CD4-positive, alpha-beta T cell treated with Interleukin-4 for 1 hour (primary cell): ENCODE measurements around the gene ARL15.
"Not testable (repeated sequence)": the region's sequence is repeated elsewhere in the genome, so short reads cannot be mapped to it uniquely, and the experiment has no call there.

Experiments used
- DNase-seq, 2 donors: peaks; one replicate each; pipeline ENCODE4 v3.0.0-alpha.2; 2020 to 2022

The ARL15 gene

GRCh38 chr5:54310433-54311175, at the start of gene ARL15:
Gene ARL15, minus strand, starts transcription at chr5:54310573.
- peak; percentile 98 for DNase-seq

- DNase-seq, result no peak
These were observed 49.7 kb upstream of the ARL15 start for GRCh38 chr5:54360089-54360488.

DNA sequence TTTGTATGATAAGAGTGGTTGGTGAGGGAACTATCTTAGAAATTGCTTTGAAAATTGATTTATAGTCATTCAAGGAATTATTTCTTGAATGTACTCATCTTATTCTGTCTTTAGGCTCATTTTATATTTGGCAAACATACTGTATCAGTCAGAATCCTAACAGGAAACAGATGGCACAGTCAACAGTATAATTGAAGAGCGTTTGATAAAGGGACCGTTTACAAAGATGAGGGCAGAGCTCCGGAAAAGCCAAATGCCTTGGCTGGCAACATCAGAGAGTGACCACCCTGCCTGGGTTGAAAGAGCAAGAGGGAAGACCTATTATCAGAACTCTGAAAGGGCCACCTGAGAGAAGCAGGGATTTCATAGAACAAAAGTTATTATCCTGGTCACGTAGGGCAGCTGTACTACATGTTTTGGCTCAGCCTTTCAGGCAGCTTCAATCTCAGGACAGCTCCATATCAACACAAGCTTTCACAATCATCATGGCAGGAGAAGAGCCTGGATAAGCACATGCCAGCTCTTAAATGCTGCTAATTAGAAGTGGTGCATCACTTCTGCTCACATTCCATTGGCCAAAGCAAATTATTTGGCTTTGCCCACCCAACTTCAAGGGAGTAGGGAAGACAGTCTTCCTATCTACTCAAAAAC, 47.2 kb upstream of the ARL15 start:
- DNase-seq, result no peak

DNA sequence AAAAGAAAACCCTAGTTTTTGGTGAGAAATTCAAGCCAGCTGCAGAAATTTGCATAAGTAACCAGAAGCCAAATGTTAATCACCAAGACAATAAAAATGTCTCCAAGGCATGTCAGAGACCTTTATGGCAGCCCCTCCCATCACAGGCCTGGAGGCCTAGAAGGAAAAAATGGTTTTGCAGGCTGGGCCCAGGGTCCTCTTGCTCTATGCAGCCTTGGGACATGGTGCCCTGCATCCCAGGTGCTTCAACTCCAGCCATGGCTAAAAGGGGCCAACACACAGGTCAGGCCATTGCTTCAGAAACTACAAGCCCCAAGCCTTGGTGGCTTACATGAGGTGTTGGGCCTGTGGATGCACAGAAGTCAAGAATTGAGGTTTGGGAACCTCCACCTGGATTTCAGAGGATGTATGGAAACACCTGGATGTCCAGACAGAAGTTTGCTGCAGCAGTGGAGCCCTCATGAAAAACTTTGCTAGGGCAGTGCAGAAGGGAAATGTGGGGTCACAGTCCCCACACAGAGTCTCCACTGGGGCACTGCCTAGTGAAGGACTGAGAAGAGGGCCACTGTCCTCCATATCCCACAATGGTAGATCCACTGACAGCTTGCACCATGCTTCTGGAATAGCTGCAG, 43.7 kb upstream of the ARL15 start:
- not testable (repeated sequence) for DNase-seq

GRCh38 chr5:54352580-54352979, 42.2 kb upstream of the ARL15 start:
- not testable (repeated sequence) for DNase-seq

DNA sequence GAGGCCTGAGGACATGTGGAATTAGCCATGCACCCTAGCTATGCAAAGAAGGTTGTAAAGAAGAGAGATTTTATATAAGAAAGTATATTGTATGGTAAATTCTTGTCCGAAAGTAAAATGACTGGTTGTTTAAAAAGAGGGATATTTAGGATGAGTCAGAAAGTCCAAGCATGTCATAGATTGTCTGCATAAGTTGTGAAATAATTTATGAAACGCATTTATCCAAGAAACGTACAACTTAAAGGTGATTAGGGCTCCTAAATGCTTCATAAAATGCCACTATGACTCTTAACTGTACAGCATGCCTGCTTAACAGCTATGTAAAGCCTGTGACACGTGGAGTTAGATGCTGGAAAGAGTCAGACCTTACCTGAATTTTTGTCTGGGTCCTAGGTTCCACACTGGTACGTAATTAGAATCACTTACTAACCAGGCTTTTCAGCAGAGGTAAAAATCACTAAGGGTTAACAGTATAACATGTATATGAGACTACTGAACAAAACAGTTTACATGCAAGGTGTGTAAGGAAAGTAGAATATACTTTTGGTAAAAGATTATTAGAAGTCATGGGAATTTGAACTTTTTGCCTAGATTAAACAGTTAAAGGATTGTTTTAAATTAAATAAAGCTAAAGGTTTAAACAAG, 37.0 kb upstream of the ARL15 start:
- DNase-seq, result no peak

GRCh38 chr5:54344653-54345052, 34.3 kb upstream of the ARL15 start:
- no peak for DNase-seq

DNA sequence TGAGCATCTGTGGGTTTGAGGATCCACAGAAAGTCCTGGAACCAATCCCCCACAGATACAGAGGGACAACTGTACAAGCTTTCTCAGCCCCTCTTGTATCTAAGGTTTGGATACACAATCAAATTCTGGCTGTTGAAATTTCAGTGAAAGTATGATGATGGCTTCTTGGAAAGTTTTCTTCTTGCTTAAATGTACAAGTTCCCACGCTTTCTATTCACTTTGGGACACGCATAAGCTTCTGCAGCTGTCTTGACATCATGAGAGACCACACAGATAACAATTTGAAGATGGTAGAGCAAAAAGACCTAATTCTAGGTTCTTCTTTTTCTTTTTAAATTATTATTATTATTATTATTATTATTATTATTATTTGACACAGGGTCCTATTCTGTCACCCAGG, 31.6 kb upstream of the ARL15 start:
- no peak for DNase-seq

- no peak for DNase-seq
These were observed 27.1 kb upstream of the ARL15 start for GRCh38 chr5:54337523-54337922.

GRCh38 chr5:54332720-54333119, 22.3 kb upstream of the ARL15 start:
- DNase-seq, result no peak

GRCh38 chr5:54329731-54330709, 19.6 kb upstream of the ARL15 start:
- no peak for DNase-seq

- DNase-seq, result no peak
These were observed 16.4 kb upstream of the ARL15 start for GRCh38 chr5:54326662-54327270.

- no peak for DNase-seq
These were observed 15.4 kb upstream of the ARL15 start for GRCh38 chr5:54325610-54326311.

DNA sequence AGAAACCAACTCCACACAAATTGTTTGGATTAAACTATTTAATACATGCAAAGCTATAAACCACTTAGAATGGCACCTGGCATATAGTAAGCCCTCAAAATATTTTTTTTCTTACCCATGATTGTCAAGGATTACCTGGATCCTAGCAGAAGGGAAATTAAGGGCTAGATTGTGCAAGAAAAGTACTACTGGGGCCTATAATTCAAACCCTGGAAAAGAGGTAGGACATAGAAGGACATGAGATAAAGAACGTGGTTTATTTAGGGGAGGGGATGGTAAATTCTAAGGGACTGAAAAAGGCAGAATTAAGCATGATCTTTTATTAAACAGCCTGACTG, 14.9 kb upstream of the ARL15 start:
- no peak for DNase-seq

- DNase-seq, result no peak
These were observed 14.4 kb upstream of the ARL15 start for GRCh38 chr5:54324651-54325271.

- no peak for DNase-seq
These were observed 13.1 kb upstream of the ARL15 start for GRCh38 chr5:54323495-54323894.

DNA sequence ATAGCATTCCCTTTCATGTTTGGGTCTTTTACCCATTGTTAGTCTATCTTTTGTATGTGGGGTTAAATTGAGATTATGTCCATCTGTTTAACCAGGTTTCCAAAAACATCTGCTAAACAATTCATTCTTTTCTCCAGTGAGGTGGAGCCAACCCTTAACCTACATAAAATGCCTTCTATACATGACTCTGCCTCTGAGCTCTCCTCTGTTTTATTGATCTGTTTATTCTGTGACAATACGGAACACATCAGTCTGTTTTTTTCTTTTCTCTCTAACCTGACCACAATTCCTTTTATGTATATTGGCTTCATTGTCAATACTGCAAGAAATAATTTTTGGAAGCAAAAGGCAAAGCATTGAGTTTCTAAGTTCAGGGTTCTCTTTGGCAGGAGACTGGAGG, 9.9 kb upstream of the ARL15 start:
- no peak for DNase-seq

GRCh38 chr5:54317511-54318260, 7.3 kb upstream of the ARL15 start:
- DNase-seq, result no peak

GRCh38 chr5:54315736-54316528, 5.6 kb upstream of the ARL15 start:
- DNase-seq, result no peak
